HG03108 (cell line): Measurements from ENCODE around the gene HIGD2B.
"Not testable (repeated sequence)": the region's sequence is repeated elsewhere in the genome, so short reads cannot be mapped to it uniquely, and the experiment has no call there.

Experiments used
- ATAC-seq: cut with Tn5 transposase; IDR thresholded peaks from one replicate; pipeline ENCODE4 v1.9.1; 2021; ENCODE audit warnings: moderate library complexity; ENCODE audit not compliant: unreplicated experiment

HIGD2B gene

GRCh38 chr15:72680931-72681330, 5.1 kb downstream of the HIGD2B start:
- ATAC-seq, result no peak

GRCh38 chr15:72676838-72677237, 9.1 kb downstream of the HIGD2B start:
- ATAC-seq, result no peak

- no peak for ATAC-seq
Measured at GRCh38 chr15:72671525-72671924, 14.5 kb downstream of the HIGD2B start.

GRCh38 chr15:72670656-72671352, 15.2 kb downstream of the HIGD2B start:
- peak; percentile 88 for ATAC-seq

- not testable (repeated sequence) for ATAC-seq
Measured at GRCh38 chr15:72669803-72670202, 16.2 kb downstream of the HIGD2B start.

- not testable (repeated sequence) for ATAC-seq
Measured at GRCh38 chr15:72665706-72666105, 20.3 kb downstream of the HIGD2B start.

- ATAC-seq, result not testable (repeated sequence)
Measured at GRCh38 chr15:72663931-72664330, 22.1 kb downstream of the HIGD2B start.

- not testable (repeated sequence) for ATAC-seq
Measured at GRCh38 chr15:72661081-72661480, 24.9 kb downstream of the HIGD2B start.

- not testable (repeated sequence) for ATAC-seq
Measured at GRCh38 chr15:72656014-72656413, 30.0 kb downstream of the HIGD2B start.

GRCh38 chr15:72654397-72654796, 31.6 kb downstream of the HIGD2B start, which contains the start of gene GOLGA6B:
Gene GOLGA6B, plus strand, starts transcription at chr15:72654697. Its CDS starts 41 bp downstream, at chr15:72654738.
- ATAC-seq, result not testable (repeated sequence)

- ATAC-seq, result not testable (repeated sequence)
Measured at GRCh38 chr15:72648631-72649253, 37.2 kb downstream of the HIGD2B start.

GRCh38 chr15:72642271-72642670, 43.7 kb downstream of the HIGD2B start:
- ATAC-seq, result not testable (repeated sequence)

- ATAC-seq, result not testable (repeated sequence)
Measured at GRCh38 chr15:72639759-72640483, 46.1 kb downstream of the HIGD2B start.

- ATAC-seq, result peak; percentile 65
Measured at GRCh38 chr15:72636519-72637282, 49.3 kb downstream of the HIGD2B start.

- not testable (repeated sequence) for ATAC-seq
Measured at GRCh38 chr15:72629068-72629570, 56.9 kb downstream of the HIGD2B start.

- not testable (repeated sequence) for ATAC-seq
Measured at GRCh38 chr15:72628249-72629067, 57.5 kb downstream of the HIGD2B start.

GRCh38 chr15:72626153-72626552, 59.8 kb downstream of the HIGD2B start:
- not testable (repeated sequence) for ATAC-seq
